OCI-LY7 (cell line): ENCODE results near the gene DIAPH3. TPM values are rescaled to one million over a fixed set of nuclear protein-coding genes. Genes with fewer than 3 reads are reported as not detected.

ENCODE experiments used
- BruUV-seq: library from RNA; stranded (reverse); fragments of 400-500 nt; replicated peaks from 2 replicates; lab custom pipeline; 2021; lab: Mats Ljungman, UMichigan
- CTCF ChIA-PET: fragments of 300-600 bp; sonication (Branson Sonifier 250); formaldehyde crosslinking; loops from one replicate; lab custom pipeline; 2022; ENCODE audit warnings: antibody characterized with exemption; ENCODE audit not compliant: unreplicated experiment; lab: Charles Lee
- POLR2A ChIA-PET: fragments of 300-600 bp; sonication (Branson Sonifier 250); formaldehyde crosslinking; loops from one replicate; lab custom pipeline; 2022; ENCODE audit warnings: antibody characterized with exemption; lab: Charles Lee
- DNase-seq: peaks from one replicate; pipeline ENCODE4 v3.0.0-alpha.2; 2015; ENCODE audit warnings: low spot score
- H2AFZ ChIP-seq: fragments of 200-600 bp; sonication (generic), shearing (Covaris generic); 2 replicates; pipeline ENCODE4 v1.6.1; 2014; ENCODE audit warnings: mild to moderate bottlenecking, antibody characterized with exemption, low read length, moderate library complexity
- H3K27ac ChIP-seq: fragments of 200-600 bp; sonication (generic); 2 replicates; pipeline ENCODE4 v1.5.1; 2014; ENCODE audit warnings: mixed run types, low read depth, mild to moderate bottlenecking, moderate library complexity, low read length, inconsistent platforms; ENCODE audit not compliant: poor library complexity, severe bottlenecking
- H3K36me3 ChIP-seq: fragments of 200-600 bp; sonication (generic); 2 replicates; pipeline ENCODE4 v1.6.1; 2014; ENCODE audit warnings: mild to moderate bottlenecking, antibody characterized with exemption, low read length, moderate library complexity, mixed read lengths; ENCODE audit not compliant: insufficient read depth
- H3K4me1 ChIP-seq: fragments of 200-600 bp; sonication (generic); 2 replicates; pipeline ENCODE4 v1.5.1; 2014; ENCODE audit warnings: mild to moderate bottlenecking, low read length; ENCODE audit not compliant: insufficient read depth, poor library complexity, severe bottlenecking
- H3K4me2 ChIP-seq: fragments of 200-600 bp; sonication (generic); 2 replicates; pipeline ENCODE4 v1.6.1; 2014; ENCODE audit warnings: mild to moderate bottlenecking, low read length
- H3K4me3 ChIP-seq: fragments of 200-600 bp; sonication (generic); 2 replicates; pipeline ENCODE4 v1.5.1; 2014; ENCODE audit warnings: mild to moderate bottlenecking, low read depth, low read length; ENCODE audit not compliant: poor library complexity, severe bottlenecking
- H3K79me2 ChIP-seq: fragments of 200-600 bp; sonication (generic); 2 replicates; pipeline ENCODE4 v1.6.1; 2016; ENCODE audit warnings: low read depth, mild to moderate bottlenecking, low read length, moderate library complexity, mixed read lengths; ENCODE audit not compliant: insufficient read depth
- H3K9me2 ChIP-seq: fragments of 200-600 bp; sonication (generic); 2 replicates; pipeline ENCODE4 v1.6.1; 2016; ENCODE audit warnings: mild to moderate bottlenecking, low read length, mixed read lengths; ENCODE audit not compliant: insufficient read depth
- H3K9me3 ChIP-seq: fragments of 200-600 bp; sonication (generic); 2 replicates; pipeline ENCODE4 v1.6.1; 2014; ENCODE audit warnings: mild to moderate bottlenecking, mixed run types, low read length, mixed read lengths
- H4K20me1 ChIP-seq: fragments of 200-600 bp; sonication (generic); 2 replicates; pipeline ENCODE4 v1.6.1; 2014; ENCODE audit warnings: mild to moderate bottlenecking, antibody characterized with exemption, low read length, moderate library complexity, mixed read lengths; ENCODE audit not compliant: insufficient read depth
- CTCF ChIP-seq: fragments of 200-600 bp; sonication (generic); conservative IDR thresholded peaks from 2 replicates; pipeline ENCODE4 v1.5.1; 2014; ENCODE audit warnings: mild to moderate bottlenecking, antibody characterized with exemption, low read length, moderate library complexity, mixed read lengths
- EZH2phosphoT487 ChIP-seq: fragments of 200-600 bp; sonication (generic); IDR thresholded peaks from 2 replicates; pipeline ENCODE4 v1.6.1; 2018; ENCODE audit warnings: low read depth, borderline replicate concordance, mild to moderate bottlenecking, mixed run types, antibody characterized with exemption, low read length, moderate library complexity, mixed read lengths
- intact Hi-C: fragments of 100-400 bp; cut with micrococcal nuclease; formaldehyde crosslinking; loops from one replicate; pipeline ENCODE4 v1.10.0; 2022; ENCODE audit not compliant: unreplicated experiment
- total RNA-seq, 2 experiments: library from RNA; depleted of rRNA in 1 of 2; stranded (reverse); fragments of >200 nt in 1 of 2; shearing (Covaris generic) in 1 of 2; gene quantifications; 2 replicates each; pipeline ENCODE4 v1.2.3, GENCODE V29; 2014 to 2022

DIAPH3 gene
- total RNA-seq, 2 experiments from 2014 or later, result 33.5 to 37.2 TPM

GRCh38 chr13:59658027-59658737 is 505.5 kb downstream of the DIAPH3 start:
- Histone ChIP-seq H2AFZ (no peak overlapping the region), H3K4me3 (no peak overlapping the region), H3K27ac (no peak overlapping the region), H3K9me2 (no peaks in the 10 kb centered on the region), H3K4me1 (no peaks in the 10 kb centered on the region), H3K9me3 (no peaks in the 10 kb centered on the region), H3K79me2 (no peaks in the 10 kb centered on the region), H3K4me2 (no peak overlapping the region), H3K36me3 (no peaks in the 10 kb centered on the region), H4K20me1 (no peaks in the 10 kb centered on the region)
- no TSS peak for BruUV-seq
- TF ChIP-seq CTCF, result no peak
- no peak for DNase-seq
- ChIA-PET POLR2A (interaction anchor here (0.9 kb wide), 1 partner anchor 19 kb away, joined by 3 read pairs; no protein-coding TSS in a partner anchor), CTCF (no interaction called here)
- intact Hi-C loops, result no loop called here

DNA sequence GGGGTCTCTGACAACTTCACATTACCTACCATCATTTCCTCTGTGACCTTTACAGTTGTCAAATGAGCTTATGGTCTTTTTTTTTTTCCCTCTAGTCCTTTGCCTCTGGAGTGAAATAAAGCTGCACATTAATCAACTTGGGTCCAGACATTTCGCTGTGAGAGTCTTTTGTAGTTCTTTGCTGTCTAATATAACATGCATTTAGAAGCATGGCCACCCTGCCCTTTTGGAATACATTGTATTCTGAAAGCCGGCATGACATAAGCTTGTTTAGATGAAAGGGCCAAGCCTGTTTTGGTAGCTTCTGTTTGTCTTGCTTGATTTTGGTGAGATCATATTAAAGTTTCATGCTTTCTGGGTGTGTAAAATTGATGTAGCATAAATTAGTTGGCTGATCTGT is 509.8 kb downstream of the DIAPH3 start:
- no peaks in the 10 kb centered on the region for H3K9me3 ChIP-seq
- H2AFZ ChIP-seq, result no peak overlapping the region
- POLR2A ChIA-PET, result no interaction called here

More for the DNA sequence above, 509.8 kb downstream of the DIAPH3 start:
- intact Hi-C loops, result no loop called here
- no peaks in the 10 kb centered on the region for H3K36me3 ChIP-seq
- H3K4me3 ChIP-seq, result no peak overlapping the region
- CTCF ChIA-PET, result no interaction called here
- no TSS peak for BruUV-seq
- no peak overlapping the region for H3K4me2 ChIP-seq
- H3K27ac ChIP-seq, result no peak overlapping the region
- H3K9me2 ChIP-seq, result no peaks in the 10 kb centered on the region
- no peak for DNase-seq
- no peak for TF ChIP-seq CTCF
- no peak for TF ChIP-seq EZH2phosphoT487
- no peaks in the 10 kb centered on the region for H3K79me2 ChIP-seq
- H4K20me1 ChIP-seq, result no peaks in the 10 kb centered on the region
- no peaks in the 10 kb centered on the region for H3K4me1 ChIP-seq
